ENCODE results near the gene AJAP1. TPM values are rescaled to one million over a fixed set of nuclear protein-coding genes. Genes with fewer than 3 reads are reported as not detected.

AJAP1 gene
- total RNA-seq, 1 donor from 2014 or later, result 0.35 TPM

DNA sequence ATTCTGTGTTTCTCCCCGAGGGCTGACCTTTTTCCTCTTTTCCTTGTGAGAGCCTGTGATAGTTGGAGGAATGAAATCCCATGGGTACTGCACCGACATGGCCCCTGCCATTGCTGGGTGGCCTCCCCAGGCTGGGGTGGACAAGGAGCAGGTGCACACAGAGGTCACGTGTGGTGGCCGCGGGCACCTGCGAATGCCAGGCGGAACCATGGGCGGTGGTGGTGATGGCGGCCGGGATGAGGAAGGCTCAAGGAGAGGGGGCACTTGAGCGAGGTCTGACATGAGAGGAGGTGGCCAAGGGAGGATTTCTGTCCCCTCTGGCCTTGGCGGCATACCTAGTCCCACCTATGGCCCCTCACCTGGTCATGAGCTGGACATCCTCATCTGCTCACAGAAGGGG is 69.6 kb downstream of the AJAP1 start:
- H3K4me1 Mint-ChIP-seq (ENCODE audit: unreplicated experiment), result no peaks in the 10 kb centered on the region
- TF ChIP-seq, protein P1, sequence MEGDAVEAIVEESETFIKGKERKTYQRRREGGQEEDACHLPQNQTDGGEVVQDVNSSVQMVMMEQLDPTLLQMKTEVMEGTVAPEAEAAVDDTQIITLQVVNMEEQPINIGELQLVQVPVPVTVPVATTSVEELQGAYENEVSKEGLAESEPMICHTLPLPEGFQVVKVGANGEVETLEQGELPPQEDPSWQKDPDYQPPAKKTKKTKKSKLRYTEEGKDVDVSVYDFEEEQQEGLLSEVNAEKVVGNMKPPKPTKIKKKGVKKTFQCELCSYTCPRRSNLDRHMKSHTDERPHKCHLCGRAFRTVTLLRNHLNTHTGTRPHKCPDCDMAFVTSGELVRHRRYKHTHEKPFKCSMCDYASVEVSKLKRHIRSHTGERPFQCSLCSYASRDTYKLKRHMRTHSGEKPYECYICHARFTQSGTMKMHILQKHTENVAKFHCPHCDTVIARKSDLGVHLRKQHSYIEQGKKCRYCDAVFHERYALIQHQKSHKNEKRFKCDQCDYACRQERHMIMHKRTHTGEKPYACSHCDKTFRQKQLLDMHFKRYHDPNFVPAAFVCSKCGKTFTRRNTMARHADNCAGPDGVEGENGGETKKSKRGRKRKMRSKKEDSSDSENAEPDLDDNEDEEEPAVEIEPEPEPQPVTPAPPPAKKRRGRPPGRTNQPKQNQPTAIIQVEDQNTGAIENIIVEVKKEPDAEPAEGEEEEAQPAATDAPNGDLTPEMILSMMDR (IDR thresholded peaks at IDR 0.05), result no peak
- H3K27ac Mint-ChIP-seq (ENCODE audit: unreplicated experiment), result no peak overlapping the region
- no peaks in the 10 kb centered on the region for H3K27me3 Mint-ChIP-seq (ENCODE audit: unreplicated experiment)
- no peaks in the 10 kb centered on the region for H3K36me3 Mint-ChIP-seq (ENCODE audit: unreplicated experiment)
- no peak overlapping the region for H3K4me3 Mint-ChIP-seq (ENCODE audit: unreplicated experiment)
- H3K9me3 Mint-ChIP-seq (ENCODE audit: unreplicated experiment), result peaks cover 20% of the 10 kb centered on the region
- no peak for DNase-seq (ENCODE audit: extremely low spot score, unreplicated experiment)

GRCh38 chr1:4724695-4725250 is 70.4 kb downstream of the AJAP1 start:
- Mint-ChIP-seq H3K36me3 (ENCODE audit: unreplicated experiment) (no peaks in the 10 kb centered on the region), H3K4me3 (ENCODE audit: unreplicated experiment) (no peak overlapping the region), H3K27ac (ENCODE audit: unreplicated experiment) (no peak overlapping the region), H3K9me3 (ENCODE audit: unreplicated experiment) (peaks cover 20% of the 10 kb centered on the region), H3K4me1 (ENCODE audit: unreplicated experiment) (no peaks in the 10 kb centered on the region), H3K27me3 (ENCODE audit: unreplicated experiment) (no peaks in the 10 kb centered on the region)
- TF ChIP-seq, protein P1 (IDR thresholded peaks at IDR 0.05), result no peak
- DNase-seq (ENCODE audit: extremely low spot score, unreplicated experiment), result no peak

- Mint-ChIP-seq H3K9me3 (ENCODE audit: unreplicated experiment) (peaks cover 20% of the 10 kb centered on the region), H3K27ac (ENCODE audit: unreplicated experiment) (no peak overlapping the region), H3K4me3 (ENCODE audit: unreplicated experiment) (no peak overlapping the region), H3K27me3 (ENCODE audit: unreplicated experiment) (no peaks in the 10 kb centered on the region), H3K4me1 (ENCODE audit: unreplicated experiment) (no peaks in the 10 kb centered on the region), H3K36me3 (ENCODE audit: unreplicated experiment) (no peaks in the 10 kb centered on the region)
- DNase-seq (ENCODE audit: extremely low spot score, unreplicated experiment), result no peak
- TF ChIP-seq, protein P1 (IDR thresholded peaks at IDR 0.05), result no peak
These were observed 71.0 kb downstream of the AJAP1 start for GRCh38 chr1:4725416-4725815.

GRCh38 chr1:4726620-4727341 is 72.4 kb downstream of the AJAP1 start:
- H3K4me3 Mint-ChIP-seq (ENCODE audit: unreplicated experiment), result no peak overlapping the region
- H3K27ac Mint-ChIP-seq (ENCODE audit: unreplicated experiment), result no peak overlapping the region
- no peak for DNase-seq (ENCODE audit: extremely low spot score, unreplicated experiment)
- no peaks in the 10 kb centered on the region for H3K4me1 Mint-ChIP-seq (ENCODE audit: unreplicated experiment)
- no peaks in the 10 kb centered on the region for H3K36me3 Mint-ChIP-seq (ENCODE audit: unreplicated experiment)
- TF ChIP-seq, protein P1 (IDR thresholded peaks at IDR 0.05), result no peak
- peaks cover 12% of the 10 kb centered on the region for H3K9me3 Mint-ChIP-seq (ENCODE audit: unreplicated experiment)
- H3K27me3 Mint-ChIP-seq (ENCODE audit: unreplicated experiment), result no peaks in the 10 kb centered on the region

DNA sequence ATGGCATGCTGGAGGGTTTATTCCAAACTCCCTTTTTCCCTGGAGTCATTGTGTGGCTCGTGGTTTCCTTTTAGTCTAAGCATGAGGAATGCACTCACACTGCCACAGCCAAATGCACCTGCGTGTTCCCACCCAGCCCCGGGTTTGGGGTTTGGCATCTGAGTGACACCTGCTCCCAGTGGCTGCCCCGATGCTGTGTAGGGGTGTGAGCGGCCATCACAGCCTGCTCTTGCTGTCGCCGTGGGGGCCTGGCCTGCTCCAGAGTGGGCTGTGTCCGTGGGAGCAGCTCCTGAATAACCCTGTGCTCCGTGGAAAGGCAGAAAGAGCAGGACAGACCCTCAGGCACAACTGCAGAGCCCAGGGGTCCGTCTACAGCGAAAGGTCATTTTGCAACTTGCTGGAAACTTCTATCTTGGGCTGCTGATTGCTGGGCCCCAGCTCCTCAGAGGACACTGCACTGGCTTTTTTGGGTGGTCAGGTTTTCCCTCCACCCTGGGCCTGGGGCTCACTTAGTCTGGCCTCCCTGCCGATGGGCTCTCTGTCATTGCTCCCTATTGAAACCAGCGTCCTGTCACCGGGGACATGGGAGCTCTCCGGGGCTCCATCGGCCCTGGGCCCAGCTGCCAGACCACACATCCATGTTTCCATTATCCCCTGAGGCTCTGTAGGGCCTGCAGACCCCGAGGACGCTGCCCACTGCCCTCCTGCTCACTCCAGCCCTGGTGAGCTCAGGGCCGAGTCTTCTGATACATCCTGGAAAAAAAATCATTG is 74.1 kb downstream of the AJAP1 start:
- Mint-ChIP-seq H3K4me3 (ENCODE audit: unreplicated experiment) (no peak overlapping the region), H3K27me3 (ENCODE audit: unreplicated experiment) (no peaks in the 10 kb centered on the region), H3K4me1 (ENCODE audit: unreplicated experiment) (no peaks in the 10 kb centered on the region), H3K36me3 (ENCODE audit: unreplicated experiment) (no peaks in the 10 kb centered on the region), H3K27ac (ENCODE audit: unreplicated experiment) (no peak overlapping the region), H3K9me3 (ENCODE audit: unreplicated experiment) (peaks cover 2% of the 10 kb centered on the region)
- TF ChIP-seq, protein P1 (IDR thresholded peaks at IDR 0.05), result no peak
- DNase-seq (ENCODE audit: extremely low spot score, unreplicated experiment), result no peak

Measured in osteocyte (in vitro differentiated cells).